GM12872 (cell line): Measurements from ENCODE around the gene MED12L.

Source experiments
- TF ChIP-seq, protein P1 (sequence below): IDR thresholded peaks from 3 replicates; pipeline ENCODE4 v1.5.1; 2011; ENCODE audit warnings: low read depth, mild to moderate bottlenecking, low read length, moderate library complexity; ENCODE audit not compliant: insufficient read depth

Gene MED12L

DNA sequence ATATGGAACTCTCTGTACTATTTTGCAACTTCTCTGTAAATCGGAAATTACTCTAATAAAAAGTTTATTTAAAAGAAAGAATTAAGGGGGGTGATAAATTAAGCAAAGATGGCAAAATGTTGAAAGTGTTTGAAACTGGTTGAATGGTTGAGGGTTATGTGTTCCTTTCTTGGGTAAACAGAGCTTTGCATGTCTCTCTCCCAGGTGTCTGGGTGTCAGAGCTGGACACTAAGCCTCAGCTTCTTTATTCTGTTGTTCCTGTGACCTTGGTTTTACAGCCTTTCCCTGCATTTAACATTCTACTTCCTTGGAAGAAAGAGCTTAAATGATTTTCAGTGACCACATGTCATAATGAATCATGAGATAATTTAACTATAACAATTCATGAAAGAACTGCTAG is 110.4 kb downstream of the MED12L start:
- TF ChIP-seq, protein P1, sequence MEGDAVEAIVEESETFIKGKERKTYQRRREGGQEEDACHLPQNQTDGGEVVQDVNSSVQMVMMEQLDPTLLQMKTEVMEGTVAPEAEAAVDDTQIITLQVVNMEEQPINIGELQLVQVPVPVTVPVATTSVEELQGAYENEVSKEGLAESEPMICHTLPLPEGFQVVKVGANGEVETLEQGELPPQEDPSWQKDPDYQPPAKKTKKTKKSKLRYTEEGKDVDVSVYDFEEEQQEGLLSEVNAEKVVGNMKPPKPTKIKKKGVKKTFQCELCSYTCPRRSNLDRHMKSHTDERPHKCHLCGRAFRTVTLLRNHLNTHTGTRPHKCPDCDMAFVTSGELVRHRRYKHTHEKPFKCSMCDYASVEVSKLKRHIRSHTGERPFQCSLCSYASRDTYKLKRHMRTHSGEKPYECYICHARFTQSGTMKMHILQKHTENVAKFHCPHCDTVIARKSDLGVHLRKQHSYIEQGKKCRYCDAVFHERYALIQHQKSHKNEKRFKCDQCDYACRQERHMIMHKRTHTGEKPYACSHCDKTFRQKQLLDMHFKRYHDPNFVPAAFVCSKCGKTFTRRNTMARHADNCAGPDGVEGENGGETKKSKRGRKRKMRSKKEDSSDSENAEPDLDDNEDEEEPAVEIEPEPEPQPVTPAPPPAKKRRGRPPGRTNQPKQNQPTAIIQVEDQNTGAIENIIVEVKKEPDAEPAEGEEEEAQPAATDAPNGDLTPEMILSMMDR = no peak

DNA sequence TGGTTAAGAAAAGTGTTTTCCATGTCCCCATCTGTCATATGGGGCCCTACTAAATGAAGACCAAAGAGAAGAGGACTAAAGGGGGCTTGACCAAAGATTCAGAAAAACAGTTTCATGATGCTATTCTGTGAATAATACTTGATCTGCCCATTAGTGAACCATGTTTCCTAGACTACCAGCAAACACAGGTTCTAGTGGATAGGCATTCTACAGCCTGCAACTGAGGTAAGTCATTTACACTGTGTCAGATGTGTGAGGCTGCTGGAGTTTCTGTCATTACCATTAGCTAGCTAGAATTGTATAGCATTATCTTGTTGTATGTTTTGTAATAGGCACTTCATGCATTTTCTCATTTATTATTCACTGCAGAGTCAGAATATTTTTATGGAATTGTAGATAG is 111.0 kb downstream of the MED12L start:
- TF ChIP-seq, protein P1 = no peak

DNA sequence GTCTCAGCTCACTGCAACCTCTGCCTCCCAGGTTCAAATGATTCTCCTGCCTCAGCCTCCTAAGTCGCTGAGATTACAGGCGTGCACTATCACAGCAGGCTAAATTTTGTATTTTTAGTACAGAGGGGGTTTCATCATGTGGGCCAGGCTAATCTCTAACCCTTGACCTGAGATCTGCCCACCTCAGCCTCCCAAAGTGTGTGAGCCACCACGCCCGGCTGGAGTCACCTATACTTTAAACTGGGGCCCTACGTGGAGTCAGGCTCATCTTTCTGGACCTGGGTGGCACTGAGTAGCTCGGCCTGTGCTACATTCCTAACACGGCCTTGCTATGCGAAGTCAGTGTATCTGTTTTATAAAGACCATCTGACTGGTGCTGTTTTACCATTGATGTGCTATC is 111.8 kb downstream of the MED12L start:
- TF ChIP-seq, protein P1 = no peak

DNA sequence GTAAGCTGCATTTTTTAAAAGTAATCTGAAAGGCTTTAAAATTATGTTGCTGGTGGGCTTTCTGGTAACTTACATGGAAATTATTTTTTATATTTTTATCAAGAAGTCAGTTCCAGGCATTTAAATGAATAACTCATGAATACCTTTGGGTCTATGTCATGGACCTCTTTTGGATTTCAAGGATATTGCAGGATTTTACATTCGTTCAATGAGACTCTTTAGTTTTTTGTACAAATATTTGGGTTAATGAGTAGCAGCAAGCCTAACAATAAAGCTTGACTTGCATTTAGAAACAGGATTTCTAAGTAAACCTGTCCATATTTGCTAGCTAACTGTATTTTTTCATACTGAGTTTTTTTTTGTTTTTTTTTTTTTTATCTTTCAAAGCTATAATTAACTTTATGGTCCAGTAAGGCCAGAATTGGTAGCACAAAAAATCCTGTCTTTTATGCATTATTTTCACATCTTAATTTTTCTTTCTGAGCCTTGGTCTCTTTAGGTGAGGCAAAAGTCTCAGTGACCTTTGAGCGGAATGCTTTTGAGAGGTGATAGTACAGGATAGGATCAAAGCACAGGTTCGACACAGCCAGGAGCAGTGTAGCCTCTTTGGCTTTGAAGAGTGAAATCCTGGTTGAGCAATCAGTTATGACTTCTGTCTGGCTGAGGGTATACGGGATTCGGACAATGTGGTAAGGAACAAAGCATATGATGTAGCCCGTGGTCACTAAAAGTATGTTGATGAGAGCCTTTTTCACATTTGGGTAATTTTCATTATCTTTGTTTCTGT is 112.7 kb downstream of the MED12L start:
- TF ChIP-seq, protein P1 = no peak

DNA sequence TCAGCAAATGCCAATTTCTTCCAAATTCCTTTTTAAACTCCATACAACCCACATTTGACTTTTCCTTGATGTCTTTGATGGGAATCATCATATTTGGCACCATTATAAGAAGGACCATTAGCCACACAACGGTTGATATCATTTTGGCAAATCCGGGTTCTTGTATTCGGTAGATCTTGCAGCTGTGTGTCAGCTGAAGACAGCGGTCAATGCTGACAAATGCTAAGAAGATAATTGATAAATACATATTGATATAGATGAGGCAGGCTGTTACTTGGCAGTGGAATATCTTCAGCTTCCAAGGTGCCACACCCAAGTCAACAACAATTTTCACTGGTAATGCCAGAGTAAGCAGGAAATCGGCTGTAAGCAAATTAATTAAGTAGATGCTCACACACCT is 113.4 kb downstream of the MED12L start:
- TF ChIP-seq, protein P1 = no peak

DNA sequence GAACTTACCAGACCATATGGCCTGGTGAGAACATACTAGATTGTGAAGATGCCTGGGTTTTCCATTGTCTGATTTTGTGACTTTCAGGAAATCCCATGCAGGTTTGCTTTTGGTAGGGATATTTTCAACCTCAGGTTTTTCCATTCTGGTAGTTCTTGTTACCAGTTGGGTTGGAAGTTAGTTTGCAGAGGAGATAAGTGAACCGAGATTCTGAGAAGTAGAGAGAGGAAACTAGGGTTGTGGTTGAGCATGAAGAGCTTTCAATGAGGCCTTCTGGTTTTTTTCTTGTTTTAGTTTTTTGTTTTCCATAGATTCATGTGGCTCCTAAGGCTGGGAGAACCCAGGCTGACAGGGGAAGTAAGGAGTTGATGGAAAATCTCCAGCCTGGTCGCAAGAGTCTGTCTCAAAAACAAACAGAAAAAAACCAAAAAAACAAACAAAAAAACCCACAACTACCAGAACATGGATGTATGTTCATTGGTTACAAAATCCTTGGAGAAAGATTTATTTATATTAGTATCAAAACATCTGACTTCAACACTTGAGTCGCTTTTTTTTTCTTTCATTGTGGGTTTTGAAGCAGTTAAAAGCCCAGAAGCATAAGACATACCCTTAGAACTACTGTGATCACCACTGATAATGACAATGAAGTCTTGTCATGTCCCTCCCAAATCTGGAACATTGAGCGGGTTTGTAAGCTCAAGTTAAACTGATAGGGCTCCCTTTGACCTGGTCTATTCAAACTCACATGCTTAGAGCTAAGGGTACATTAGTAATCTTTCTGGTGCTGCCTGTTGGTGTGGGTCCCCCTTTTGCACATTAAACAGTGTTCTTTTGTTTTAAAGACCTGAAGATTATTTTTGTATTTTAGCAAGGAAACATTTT is 114.3 kb downstream of the MED12L start:
- TF ChIP-seq, protein P1 = no peak

DNA sequence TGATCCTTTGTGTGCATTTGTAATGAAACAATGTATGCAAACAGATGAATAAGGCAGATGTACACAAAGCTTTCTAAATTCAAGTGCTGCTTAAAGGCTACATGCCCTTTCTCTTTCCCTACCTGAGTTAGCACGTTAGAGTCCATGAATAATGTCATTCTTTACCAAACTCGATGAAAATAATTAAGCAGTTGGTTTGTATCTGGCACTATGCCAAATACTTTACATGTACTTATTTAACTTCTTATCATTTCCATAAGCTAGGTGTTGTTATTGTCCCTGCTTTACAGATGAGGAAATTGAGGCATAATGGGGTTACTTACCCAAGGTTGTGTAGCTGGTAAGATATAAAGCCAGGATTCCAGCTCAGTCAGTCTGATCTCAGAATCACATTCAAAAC is 115.1 kb downstream of the MED12L start:
- TF ChIP-seq, protein P1 = no peak
